GM19328 (cell line): ENCODE data around the gene CSH1.
A peak's percentile ranks its signal among the peaks of the same experiment; 100 is the strongest.
"Not testable (repeated sequence)": the region's sequence is repeated elsewhere in the genome, so short reads cannot be mapped to it uniquely, and the experiment has no call there.

Source experiments
- ATAC-seq: cut with Tn5 transposase; IDR thresholded peaks from one replicate; pipeline ENCODE4 v1.9.1; 2021; ENCODE audit warnings: mild to moderate bottlenecking, moderate library complexity; ENCODE audit not compliant: unreplicated experiment

The CSH1 gene

DNA sequence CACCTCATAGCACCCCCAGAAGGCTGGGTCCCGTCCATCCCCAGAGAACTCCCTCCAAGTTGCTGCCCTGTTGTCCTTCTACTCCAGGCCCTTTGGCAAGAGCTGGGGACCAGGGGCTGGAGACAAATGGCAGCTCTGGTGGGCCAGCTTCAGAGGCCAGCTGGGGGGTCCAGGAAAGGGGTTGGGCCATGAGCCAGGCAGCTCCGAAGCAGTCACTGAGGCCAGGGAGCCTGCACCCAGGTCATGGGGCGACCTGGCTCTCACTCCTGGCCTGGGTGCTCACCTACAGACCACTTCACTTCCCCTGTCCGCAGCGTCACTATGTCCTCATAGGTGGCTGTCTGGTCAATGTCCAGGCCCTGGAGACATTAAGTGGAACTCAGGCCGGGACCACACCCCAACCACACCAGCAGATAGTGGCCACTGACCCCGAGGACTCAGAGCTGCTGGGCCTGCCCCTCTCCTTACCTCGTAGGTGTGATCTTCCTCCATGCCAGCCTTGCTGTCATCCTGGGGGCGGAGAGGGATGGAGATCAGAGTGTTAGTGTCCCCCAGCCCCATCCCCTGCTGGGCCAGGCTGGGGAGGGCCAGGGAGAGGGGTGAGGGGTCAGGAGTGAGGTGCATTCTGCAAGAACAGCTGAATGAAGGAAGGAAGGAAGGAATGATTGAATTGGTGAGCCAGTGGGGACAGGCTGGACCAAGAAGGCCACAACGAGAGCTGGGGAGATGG is 32.8 kb upstream of the CSH1 start:
- no peak for ATAC-seq

DNA sequence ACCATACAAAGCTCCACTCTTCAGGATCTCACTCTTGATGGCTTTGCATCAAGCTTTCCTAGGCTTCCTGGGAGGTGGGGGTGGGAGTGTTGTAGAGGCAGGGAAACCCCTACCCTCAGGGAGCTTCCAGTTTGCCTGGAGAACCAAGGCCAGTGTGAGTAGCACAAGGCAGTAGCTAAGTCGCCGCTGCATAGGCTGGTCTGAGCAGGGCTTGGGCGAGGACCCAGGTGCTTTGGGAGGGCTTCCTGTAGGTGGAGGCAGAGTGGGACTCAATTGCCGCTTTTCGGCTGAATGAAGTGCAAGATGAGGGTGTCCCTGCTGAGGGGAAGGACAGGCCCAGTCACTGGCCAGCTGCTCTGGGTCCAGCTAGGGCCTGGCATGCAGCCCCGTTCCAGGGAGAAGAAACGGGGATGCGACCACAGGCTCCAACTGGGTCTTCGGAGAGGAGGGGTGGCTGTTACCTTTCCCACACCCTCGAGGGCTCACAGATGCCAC is 31.8 kb upstream of the CSH1 start:
- ATAC-seq, result no peak

DNA sequence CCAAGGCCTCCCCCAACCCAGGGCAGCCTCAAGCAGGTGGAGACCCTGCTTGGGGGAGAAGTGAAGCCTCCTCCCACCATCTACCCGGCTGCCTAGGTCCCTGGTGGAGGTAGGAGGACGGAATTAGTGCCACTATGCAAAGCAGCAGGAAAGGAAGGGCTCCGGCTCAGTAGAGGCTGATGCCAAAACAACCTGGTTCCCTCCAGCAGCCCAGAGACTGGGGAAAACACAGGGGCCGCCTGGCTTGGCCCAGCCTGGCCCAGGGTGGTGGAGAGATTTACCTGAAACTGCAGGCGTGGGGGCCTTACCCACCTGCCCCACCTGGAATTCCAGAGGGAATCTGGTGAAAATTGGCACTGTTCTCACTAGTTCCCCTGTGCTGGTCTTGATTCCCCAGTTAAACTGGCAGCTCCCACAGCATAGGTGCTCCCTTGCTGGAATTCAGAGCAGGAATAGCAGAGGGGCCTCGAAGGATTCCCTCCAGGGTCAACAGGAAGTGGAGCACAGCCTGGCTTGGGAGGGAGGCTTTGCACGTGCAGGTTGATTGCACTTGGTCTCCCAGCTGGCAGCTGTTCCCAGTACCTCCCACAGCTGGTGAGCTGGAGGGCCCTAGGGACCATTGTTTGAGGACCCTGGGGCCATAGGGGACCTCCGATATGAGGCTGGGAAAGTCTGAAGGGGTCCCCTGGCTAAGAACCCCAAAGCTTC is 31.2 kb upstream of the CSH1 start:
- ATAC-seq, result no peak

DNA sequence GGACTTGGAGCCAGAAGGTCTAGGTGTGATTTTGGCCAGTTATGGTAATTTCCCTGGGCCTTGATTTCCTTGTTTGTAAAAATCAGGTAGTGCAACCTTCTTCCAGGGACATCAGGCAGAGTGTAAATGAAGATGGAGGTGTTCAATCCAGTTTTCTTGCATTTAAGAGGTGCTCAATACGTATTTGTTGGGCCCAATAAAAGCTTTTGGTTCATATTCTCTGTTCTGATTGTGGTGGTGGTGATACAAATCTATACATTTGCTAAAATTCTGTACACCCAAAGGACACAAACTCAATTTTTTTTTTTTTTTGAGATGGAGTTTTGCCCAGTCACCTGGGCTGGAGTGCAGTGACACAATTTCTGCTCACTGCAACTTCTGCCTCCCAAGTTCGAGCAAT is 29.8 kb upstream of the CSH1 start:
- no peak for ATAC-seq

DNA sequence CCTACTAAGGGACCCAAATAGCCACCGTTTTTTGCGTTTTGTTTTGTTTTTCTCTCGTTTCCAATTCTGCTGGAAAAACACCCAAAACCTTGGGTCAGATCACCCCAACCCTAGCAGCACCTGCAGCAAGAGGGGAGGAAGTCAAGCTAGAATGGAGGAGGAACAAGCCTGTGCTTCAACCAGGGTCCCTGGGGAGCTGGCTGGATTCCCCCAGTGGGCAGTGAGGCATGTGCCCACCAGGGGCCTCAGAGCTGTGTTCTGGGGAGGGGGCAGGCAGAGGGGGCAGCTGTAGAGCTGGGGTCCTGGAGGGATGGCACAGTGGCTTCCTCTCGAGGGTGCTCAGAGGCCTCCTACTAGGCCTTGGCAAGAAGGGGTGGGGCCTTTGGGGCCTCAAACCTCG is 29.2 kb upstream of the CSH1 start:
- no peak for ATAC-seq

DNA sequence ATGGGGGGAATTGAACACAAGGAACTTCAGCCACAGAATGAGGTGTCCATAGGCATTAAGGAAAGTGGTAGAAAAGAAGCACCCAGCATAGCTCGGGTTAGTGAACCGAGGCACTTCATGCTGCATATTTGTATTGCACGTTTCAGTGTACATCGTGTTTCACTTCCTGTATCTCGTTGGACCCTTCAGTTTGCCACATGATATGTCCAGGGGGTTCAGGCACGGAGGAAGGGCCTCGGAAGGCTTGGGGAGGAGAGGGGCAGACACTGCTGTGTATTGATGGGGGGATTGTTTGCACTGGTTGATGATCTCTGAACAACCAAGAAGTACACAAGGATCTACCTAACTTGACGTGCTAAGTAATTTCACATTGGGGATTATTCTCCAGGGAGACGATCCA is 26.0 kb upstream of the CSH1 start:
- ATAC-seq, result not testable (repeated sequence)

DNA sequence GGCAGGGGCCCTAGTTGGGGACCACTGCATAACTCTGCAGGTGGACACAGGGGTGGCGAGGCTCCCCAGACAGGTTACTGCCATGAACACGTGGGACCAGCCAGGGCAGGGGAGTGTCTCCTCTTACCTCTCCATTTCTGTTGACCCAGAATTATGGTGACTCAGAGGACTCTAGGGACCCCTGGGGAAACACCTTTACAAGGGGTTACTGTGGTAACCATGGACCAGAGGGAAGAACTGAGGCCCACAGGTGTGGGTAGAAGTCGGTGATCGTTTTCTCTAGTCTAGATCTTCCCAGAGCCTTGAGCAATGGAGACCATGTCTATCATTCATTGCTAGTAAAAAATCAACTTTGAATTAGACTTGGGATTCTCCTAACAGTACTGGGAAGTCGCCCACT is 24.4 kb upstream of the CSH1 start:
- not testable (repeated sequence) for ATAC-seq

DNA sequence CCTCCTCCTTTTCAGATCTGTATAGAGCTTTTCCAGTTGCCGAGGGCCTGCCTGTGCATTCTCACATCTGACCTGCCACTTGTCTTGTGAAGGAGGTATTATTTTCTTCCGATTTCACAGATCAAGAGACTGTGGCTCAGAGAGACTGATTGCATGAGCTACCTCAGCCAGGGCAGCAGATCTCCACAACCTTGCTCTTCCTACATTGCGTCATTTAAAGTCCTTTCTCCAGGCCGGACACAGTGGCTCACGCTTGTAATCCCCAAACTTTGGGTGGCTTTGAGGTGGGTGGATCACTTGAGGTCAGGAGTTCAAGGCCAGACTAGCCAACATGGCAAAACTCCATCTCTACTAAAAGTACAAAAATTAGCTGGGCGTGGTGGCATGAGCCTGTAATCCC is 23.7 kb upstream of the CSH1 start:
- not testable (repeated sequence) for ATAC-seq

DNA sequence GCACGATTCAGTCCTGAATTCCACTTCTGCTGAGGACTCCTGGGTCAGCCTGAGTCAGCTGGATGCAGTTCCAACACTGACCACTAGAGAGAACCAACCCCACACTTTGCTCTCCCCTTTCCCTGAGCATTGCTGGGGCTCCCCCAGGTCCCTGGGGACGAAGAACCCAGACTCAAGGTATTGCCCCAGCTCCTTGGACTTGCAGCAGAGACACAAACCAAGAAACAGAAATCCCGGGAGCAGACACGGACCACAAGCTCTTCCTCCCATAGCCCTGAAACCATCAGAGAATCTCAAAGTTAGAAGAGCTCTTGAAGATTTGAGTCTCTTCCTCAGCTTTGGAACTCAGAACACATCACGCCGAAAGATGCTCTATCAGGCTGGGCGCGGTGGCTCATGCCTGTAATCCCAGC is 22.9 kb upstream of the CSH1 start:
- ATAC-seq, result peak; percentile 64

DNA sequence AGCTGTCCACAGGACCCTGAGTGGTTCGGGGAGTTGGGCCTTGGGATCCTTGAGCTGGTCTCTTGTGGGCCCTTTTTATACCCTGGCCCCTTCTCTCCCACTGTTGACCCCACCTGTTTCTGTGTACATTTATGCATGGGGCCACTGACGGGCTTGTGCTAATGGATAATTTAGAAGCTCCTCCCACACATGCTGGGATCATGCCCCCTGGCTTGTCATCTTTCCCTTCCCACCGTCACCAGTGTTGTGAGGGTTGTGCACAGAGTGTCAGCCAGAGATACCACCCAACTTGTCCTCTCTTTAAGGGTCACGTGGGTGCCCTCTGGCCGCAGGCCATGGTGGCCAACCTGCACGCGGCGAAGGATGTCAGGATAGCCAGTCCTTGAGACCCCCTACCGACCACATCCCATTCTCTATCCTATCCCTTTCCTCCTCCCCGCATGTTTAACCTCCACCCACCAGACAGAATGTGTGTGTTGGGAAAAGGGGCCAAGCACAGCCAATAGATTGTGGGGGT is 22.5 kb upstream of the CSH1 start, which contains the start of gene GH1:
TSS of gene GH1 (minus strand) at position 51 of the 517 bp plus-strand sequence. CDS start 63 bp downstream, outside the sequence.
- ATAC-seq, result not testable (repeated sequence)

DNA sequence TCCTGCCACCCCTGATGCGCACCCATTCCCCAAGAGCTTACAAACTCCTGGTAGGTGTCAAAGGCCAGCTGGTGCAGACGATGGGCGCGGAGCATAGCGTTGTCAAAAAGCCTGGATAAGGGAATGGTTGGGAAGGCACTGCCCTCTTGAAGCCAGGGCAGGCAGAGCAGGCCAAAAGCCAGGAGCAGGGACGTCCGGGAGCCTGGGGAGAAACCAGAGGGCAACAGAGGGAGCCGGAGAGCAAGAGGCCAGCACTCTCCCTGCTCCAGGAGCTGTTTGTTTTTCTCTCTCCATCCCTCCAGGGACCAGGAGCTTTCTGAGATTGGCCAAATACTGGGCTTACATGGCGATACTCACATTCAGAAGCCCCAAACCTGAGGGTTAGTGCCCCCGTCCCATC is 21.9 kb upstream of the CSH1 start:
- no peak for ATAC-seq

DNA sequence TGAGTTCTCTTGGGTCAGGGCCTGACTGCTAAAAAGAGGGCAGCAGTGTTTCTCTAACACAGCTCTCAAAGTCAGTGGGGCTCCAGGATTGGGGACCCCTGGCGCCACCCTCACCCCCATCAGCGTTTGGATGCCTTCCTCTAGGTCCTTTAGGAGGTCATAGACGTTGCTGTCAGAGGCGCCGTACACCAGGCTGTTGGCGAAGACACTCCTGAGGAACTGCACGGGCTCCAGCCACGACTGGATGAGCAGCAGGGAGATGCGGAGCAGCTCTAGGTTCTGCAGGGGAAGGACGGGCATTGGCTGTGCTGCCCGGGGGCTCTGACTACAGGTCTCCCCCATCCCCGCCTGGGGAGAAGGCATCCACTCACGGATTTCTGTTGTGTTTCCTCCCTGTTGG is 21.3 kb upstream of the CSH1 start:
- ATAC-seq, result no peak

DNA sequence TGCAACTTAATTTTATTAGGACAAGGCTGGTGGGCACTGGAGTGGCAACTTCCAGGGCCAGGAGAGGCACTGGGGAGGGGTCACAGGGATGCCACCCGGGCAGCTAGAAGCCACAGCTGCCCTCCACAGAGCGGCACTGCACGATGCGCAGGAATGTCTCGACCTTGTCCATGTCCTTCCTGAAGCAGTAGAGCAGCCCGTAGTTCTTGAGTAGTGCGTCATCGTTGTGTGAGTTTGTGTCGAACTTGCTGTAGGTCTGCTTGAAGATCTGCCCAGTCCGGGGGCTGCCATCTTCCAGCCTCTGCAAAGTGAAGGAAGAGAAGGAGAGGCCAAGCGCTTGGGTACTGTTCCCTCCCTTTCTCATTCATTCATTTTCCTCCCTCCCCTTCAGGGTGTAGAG is 20.8 kb upstream of the CSH1 start:
- not testable (repeated sequence) for ATAC-seq

DNA sequence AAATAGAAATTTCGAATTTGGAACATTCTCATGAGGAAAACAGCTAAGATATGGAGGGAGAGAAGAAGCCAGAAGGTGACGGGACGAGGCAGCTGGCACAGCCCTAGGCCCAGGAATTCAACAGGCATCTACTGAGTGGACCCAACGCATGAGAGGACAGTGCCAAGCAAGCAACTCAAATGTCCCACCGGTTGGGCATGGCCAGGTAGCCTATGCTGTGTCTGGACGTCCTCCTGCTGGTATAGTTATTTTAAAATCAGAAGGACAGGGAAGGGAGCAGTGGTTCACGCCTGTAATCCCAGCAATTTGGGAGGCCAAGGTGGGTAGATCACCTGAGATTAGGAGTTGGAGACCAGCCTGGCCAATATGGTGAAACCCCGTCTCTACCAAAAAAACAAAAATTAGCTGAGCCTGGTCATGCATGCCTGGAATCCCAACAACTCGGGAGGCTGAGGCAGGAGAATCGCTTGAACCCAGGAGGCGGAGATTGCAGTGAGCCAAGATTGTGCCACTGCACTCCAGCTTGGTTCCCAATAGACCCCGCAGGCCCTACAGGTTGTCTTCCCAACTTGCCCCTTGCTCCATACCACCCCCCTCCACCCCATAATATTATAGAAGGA is 20.3 kb upstream of the CSH1 start:
- no peak for ATAC-seq

DNA sequence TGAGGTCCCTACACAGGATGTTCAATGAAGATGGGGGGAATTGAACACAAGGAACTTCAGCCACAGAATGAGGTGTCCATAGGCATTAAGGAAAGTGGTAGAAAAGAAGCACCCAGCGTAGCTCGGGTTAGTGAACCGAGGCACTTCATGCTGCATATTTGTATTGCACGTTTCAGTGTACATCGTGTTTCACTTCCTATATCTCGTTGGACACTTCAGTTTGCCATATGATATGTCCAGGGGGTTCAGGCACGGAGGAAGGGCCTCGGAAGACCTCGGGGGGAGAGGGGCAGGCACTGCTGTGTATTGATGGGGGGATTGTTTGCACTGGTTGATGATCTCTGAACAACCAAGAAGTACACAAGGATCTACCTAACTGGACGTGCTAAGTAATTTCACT is 19.4 kb upstream of the CSH1 start:
- ATAC-seq, result not testable (repeated sequence)

DNA sequence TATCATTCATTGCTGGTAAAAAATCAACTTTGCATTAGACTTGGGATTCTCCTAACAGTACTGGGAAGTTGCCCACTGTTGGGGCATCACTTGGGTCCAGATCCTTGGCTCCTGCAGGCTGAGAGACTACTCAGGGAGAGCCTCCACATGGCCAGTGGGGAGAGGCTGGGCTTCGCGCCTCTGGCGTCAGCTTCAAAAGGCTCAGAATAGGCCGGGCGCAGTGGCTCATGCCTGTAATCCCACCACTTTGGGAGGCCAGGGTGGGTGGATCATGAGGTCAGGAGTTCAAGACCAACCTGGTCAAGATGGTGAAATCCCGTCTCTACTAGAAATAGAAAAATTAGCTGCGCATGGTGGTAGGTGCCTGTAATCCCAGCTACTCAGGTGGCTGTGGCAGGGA is 18.1 kb upstream of the CSH1 start:
- ATAC-seq, result no peak

DNA sequence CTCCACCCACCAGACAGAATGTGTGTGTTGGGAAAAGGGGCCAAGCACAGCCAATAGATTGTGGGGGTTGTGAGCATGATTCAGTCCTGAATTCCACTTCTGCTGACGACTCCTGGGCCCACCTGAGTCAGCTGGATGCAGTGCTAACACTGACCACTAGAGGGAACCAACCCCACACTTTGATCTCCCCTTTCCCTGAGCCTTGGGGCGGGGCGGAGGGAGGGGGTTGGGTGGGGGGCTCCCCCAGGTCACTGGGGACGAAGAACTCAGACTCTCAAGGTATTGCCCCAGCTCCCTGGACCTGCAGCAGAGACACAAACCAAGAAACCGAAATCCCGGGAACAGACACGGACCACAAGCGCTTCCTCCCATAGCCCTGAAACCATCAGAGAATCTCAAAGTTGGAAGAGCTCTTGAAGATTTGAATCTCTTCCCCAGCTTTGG is 15.3 kb upstream of the CSH1 start:
- ATAC-seq, result no peak

DNA sequence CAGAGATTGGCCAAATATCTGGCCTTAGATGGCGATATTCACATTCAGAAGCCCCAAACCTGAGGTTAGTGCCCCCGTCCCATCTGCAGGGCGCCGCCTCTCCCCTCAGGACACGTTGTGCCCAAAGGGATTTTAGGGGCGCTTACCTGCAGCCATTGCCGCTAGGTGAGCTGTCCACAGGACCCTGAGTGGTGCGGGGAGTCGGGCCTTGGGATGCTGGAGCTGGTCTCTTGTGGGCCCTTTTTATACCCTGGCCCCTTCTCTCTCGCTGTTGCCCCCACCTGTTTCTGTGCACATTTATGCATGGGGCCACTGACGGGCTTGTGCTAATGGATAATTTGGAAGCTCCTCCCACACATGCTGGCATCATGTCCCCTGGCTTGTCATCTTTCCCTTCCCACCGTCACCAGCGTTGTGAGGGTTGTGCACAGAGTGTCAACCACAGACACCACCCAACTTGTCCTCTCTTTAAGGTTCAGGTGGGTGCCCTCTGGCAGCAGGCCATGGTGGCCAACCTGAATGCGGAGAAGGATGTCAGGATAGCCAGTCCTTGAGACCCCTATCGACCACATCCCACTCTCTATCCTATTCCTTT is 14.8 kb upstream of the CSH1 start, which contains the start of gene CSHL1:
TSS of gene CSHL1 (minus strand) at position 218 of the 595 bp plus-strand sequence. CDS start at position 156, 62 bp downstream.
- ATAC-seq, result no peak

DNA sequence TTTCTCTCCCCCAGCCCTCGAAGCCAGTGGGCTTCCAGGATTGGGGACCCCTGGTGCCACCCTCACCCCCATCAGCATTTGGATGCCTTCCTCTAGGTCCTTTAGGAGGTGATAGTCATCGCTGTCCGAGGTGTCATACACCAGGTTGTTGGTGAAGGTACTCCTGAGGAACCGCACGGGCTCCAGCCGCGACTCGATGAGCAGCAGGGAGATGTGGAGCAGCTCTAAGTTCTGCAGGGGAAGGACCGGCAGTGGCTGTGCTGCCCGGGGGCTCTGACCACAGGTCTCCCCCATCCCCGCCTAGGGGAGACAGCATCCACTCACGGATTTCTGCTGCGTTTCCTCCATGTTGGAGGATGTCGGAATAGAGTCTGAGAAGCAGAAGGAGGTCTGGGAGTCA is 13.7 kb upstream of the CSH1 start:
- ATAC-seq, result no peak

DNA sequence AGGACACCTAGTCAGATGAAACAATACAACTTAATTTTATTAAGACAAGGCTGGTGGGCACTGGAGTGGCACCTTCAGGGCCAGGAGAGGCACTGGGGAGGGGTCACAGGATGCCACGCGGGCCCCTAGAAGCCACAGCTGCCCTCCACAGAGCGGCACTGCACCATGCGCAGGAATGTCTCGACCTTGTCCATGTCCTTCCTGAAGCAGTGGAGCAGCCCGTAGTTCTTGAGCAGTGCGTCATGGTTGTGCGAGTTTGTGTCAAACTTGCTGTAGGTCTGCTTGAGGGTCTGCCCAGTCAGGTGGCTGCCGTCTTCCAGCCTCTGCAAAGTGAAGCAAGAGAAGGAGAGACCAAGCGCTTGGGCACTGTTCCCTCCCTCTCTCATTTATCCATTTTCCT is 13.2 kb upstream of the CSH1 start:
- ATAC-seq, result not testable (repeated sequence)
